ENCODE data around the gene PTPRK.

PTPRK gene

DNA sequence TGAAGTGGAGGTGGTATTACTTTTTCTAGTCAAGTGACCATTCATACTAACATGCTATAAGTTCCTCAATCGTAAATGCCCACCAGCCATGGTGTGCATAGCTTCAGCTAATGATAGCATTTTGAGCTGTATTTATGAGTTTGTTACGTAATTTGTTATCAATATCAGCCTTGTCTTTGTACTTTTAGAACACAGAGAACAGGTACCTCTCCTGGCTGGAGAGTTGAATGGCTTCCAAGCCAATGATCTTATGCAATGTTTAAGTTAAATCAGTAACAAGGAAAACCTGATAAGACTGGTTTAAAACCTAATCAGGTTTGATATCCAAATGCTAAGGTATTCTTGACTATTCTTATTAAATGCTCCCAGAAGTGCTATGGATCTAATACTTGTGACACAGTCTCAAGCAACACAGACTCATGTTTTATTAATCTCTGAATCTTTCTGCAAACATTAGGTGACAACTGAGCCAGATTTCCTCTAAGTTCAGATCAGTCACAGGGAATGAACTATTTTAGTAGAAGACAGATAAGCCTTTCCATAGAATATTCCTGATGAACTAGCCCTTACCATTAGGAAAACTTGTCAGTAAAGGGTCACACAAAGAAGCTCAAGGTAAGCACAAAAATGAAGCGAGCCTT is 154.8 kb downstream of the PTPRK start:
- TF ChIP-seq POU2F2 (IDR thresholded peaks at IDR 0.05; ENCODE audit: low read depth, low read length) (no peak), POLR2AphosphoS5 (IDR thresholded peaks at IDR 0.05; ENCODE audit: low read depth, low read length) (no peak), PAX5 (IDR thresholded peaks at IDR 0.05; ENCODE audit: insufficient read depth, low read length, severe bottlenecking) (no peak), SPI1 (IDR thresholded peaks at IDR 0.05; ENCODE audit: low read depth, low read length) (no peak), POLR2A (IDR thresholded peaks at IDR 0.05; ENCODE audit: low read depth, low read length) (no peak), TAF1 (IDR thresholded peaks at IDR 0.05; ENCODE audit: low read depth, low read length) (no peak)
- DNase-seq (ENCODE audit: insufficient read length, low spot score) = no peak
- FAIRE-seq = no peak

DNA sequence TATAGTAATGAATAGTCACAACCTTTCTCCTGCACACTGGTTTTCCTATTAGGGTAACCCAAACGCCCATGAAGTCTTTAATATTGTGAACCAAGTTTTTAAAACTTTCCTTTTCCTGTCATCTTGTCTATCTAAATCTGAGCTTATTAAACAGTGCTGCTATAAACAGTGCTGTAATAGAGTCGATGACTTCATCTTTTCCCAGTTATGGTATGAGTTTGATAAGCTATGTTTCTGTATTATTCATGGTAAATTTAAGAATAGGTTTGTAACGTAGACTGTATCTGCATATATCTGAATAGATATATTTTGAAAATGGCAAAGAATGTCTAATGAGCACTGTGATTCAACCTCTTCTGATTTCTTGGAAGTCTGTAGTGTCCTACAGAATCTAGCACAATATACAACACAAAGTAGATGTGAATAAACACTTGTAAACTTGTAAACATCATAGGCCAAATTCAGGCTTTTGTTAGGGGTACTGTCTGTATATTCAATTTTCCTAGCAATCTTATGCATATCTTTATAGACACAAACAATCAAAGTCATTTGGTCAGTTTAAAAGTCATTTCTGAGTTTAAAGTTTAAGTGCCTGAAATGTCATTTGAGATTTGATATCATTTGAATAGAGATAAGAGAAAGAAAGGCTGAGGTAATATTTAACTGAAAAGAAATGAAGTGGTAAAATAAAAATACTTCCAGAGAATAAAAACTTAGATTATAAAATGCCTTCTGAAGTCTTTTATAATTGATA is 155.5 kb downstream of the PTPRK start:
- no peak for TF ChIP-seq PAX5 (IDR thresholded peaks at IDR 0.05; ENCODE audit: insufficient read depth, low read length, severe bottlenecking)
- TF ChIP-seq POLR2AphosphoS5 (IDR thresholded peaks at IDR 0.05; ENCODE audit: low read depth, low read length) = no peak
- TF ChIP-seq SPI1 (IDR thresholded peaks at IDR 0.05; ENCODE audit: low read depth, low read length) = no peak
- TF ChIP-seq POU2F2 (IDR thresholded peaks at IDR 0.05; ENCODE audit: low read depth, low read length) = no peak
- TF ChIP-seq POLR2A (IDR thresholded peaks at IDR 0.05; ENCODE audit: low read depth, low read length) = no peak
- no peak for TF ChIP-seq TAF1 (IDR thresholded peaks at IDR 0.05; ENCODE audit: low read depth, low read length)
- FAIRE-seq = no peak
- DNase-seq (ENCODE audit: insufficient read length, low spot score) = no peak

DNA sequence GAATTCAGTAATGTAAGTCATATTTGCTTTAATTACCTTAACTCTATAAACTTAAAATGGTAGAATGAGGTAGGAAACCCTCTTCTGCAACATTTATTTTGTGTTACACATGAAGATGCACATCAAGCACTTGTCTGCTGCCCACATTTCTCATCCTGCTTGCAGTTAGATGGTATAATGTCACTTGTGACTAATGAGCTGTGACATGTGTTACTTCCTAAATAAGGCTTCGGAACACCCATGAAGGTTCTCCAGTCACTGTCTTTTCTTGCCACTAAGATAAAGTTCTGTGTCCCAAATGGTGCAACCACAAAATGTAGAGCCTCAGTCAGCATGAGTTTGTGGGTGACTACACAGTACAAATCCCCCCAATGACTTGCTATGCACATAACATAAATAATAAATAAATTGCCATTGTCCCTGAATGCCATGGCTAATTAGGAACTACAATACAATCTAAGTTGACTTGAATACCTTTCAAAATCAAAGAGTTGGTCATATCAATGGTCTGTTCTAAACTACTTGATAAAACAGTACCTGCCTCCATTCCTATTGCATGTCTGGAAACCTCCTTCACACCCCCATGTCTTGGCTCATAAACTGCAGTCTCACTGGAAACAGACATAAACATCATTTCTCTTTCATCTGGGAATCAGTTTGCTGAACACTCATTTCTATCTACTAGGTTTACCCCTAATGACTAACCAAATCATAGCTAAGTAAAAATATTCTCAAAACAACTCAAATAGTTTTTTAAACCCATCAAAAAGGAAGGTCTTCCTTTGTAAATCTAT is 157.2 kb downstream of the PTPRK start:
- TF ChIP-seq POU2F2 (IDR thresholded peaks at IDR 0.05; ENCODE audit: low read depth, low read length) = no peak
- TF ChIP-seq PAX5 (IDR thresholded peaks at IDR 0.05; ENCODE audit: insufficient read depth, low read length, severe bottlenecking) = no peak
- no peak for TF ChIP-seq POLR2A (IDR thresholded peaks at IDR 0.05; ENCODE audit: low read depth, low read length)
- no peak for TF ChIP-seq SPI1 (IDR thresholded peaks at IDR 0.05; ENCODE audit: low read depth, low read length)
- no peak for TF ChIP-seq POLR2AphosphoS5 (IDR thresholded peaks at IDR 0.05; ENCODE audit: low read depth, low read length)
- TF ChIP-seq TAF1 (IDR thresholded peaks at IDR 0.05; ENCODE audit: low read depth, low read length) = no peak
- DNase-seq (ENCODE audit: insufficient read length, low spot score) (no peak), FAIRE-seq (no peak)

DNA sequence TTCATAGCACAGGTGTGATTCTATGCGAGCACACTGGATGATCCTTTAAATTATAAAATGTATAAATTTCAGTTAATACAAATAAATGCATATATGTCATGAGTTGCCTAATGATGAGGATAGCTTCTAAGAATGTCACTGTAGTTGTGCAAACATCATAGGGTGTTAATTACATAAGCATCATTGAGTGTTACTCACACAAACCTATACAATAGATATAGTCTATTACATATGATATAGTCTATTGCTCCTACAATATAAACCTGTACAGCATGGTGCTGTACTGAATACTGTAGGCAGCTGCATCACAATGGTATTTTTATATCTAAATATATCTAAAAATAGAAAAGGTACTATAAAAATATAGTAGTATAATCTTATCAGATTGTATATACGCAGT is 159.0 kb downstream of the PTPRK start:
- DNase-seq (ENCODE audit: insufficient read length, low spot score) (no peak), FAIRE-seq (no peak)
- no peak for TF ChIP-seq POU2F2 (IDR thresholded peaks at IDR 0.05; ENCODE audit: low read depth, low read length)
- no peak for TF ChIP-seq POLR2A (IDR thresholded peaks at IDR 0.05; ENCODE audit: low read depth, low read length)
- TF ChIP-seq TAF1 (IDR thresholded peaks at IDR 0.05; ENCODE audit: low read depth, low read length) = no peak
- TF ChIP-seq SPI1 (IDR thresholded peaks at IDR 0.05; ENCODE audit: low read depth, low read length) = no peak
- TF ChIP-seq POLR2AphosphoS5 (IDR thresholded peaks at IDR 0.05; ENCODE audit: low read depth, low read length) = no peak

DNA sequence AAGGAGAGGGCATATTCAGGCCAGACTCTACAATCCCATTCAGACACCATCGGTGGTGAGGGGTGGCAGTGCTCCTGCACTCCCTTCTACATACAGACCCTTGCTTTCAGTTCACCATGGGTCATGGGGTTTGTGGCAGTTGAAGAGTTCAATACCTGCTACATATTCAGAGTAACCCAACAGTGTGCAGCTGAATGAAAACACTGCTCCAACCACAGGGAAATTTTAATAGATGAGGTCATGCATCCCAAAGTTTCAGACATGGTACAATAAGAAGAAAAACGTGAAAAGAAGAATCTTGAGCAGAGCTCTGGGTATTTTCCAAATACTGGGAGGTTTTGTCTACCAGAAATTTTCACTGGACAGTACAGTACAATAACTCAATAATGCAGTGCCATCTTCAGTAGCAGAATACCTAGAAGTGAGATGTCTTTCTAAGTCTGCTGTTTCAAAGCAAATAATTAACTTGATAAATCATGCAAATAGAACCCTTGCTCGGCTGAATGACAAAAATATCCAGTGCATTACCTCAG is 162.1 kb downstream of the PTPRK start:
- no peak for FAIRE-seq
- TF ChIP-seq POU2F2 (IDR thresholded peaks at IDR 0.05; ENCODE audit: low read depth, low read length) (no peak), TAF1 (IDR thresholded peaks at IDR 0.05; ENCODE audit: low read depth, low read length) (no peak), POLR2AphosphoS5 (IDR thresholded peaks at IDR 0.05; ENCODE audit: low read depth, low read length) (no peak), PAX5 (IDR thresholded peaks at IDR 0.05; ENCODE audit: insufficient read depth, low read length, severe bottlenecking) (no peak), SPI1 (IDR thresholded peaks at IDR 0.05; ENCODE audit: low read depth, low read length) (no peak), POLR2A (IDR thresholded peaks at IDR 0.05; ENCODE audit: low read depth, low read length) (no peak)
- no peak for DNase-seq (ENCODE audit: insufficient read length, low spot score)

DNA sequence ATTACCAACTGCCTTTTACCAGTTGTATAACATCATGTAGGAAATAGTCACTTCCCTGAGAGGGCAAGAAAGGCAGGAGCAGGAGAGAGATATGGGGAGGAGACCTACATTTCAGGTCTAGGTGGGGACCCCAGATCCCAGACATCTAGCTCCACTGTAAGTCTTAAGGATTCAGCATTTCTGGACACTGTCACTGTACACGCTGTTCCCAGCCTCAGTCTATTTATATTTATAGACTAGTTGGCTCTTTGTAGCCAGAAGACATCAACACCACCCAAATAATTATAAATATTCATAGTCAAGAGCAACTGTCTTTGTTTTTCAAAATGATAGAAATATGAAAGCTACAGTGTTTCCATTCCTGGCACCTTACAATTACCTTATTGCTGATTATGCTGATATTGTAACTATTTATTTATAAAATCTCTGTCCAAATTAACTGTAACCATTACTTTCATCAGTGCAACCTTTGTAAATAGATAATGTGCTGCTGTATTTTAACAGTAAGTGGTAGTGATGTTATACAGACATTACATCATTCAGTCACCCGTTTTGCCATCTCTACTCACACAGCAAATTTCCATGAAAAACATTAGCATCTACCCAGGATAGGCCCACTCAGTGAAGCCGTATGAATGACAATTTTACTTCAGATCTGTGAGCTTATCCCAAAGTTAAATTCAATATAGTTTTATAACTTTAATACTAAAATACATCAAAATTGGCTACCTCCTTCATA is 162.8 kb downstream of the PTPRK start:
- TF ChIP-seq SPI1 (IDR thresholded peaks at IDR 0.05; ENCODE audit: low read depth, low read length) (no peak), POLR2AphosphoS5 (IDR thresholded peaks at IDR 0.05; ENCODE audit: low read depth, low read length) (no peak), PAX5 (IDR thresholded peaks at IDR 0.05; ENCODE audit: insufficient read depth, low read length, severe bottlenecking) (no peak), TAF1 (IDR thresholded peaks at IDR 0.05; ENCODE audit: low read depth, low read length) (no peak), POLR2A (IDR thresholded peaks at IDR 0.05; ENCODE audit: low read depth, low read length) (no peak), POU2F2 (IDR thresholded peaks at IDR 0.05; ENCODE audit: low read depth, low read length) (no peak)
- no peak for DNase-seq (ENCODE audit: insufficient read length, low spot score)
- no peak for FAIRE-seq

DNA sequence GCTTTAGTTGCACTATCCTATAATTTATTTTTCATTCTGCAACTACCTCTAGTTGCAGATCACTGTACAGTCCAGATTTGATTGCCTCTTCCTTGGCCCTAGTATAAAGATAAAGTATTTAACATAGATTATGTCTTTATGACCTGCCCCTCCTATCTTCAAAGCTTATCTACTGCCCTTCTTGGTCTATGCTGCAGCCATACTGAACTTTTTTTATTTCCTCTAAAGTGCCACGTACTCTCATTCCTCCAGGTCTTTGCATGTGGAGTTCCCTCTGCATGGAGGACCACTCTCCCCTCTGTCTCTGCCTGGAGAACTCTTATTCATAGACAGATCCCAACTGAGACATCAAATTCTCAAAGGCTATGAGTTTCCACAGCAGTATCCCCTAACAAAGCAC is 168.0 kb downstream of the PTPRK start:
- no peak for FAIRE-seq
- no peak for TF ChIP-seq SPI1 (IDR thresholded peaks at IDR 0.05; ENCODE audit: low read depth, low read length)
- no peak for TF ChIP-seq TAF1 (IDR thresholded peaks at IDR 0.05; ENCODE audit: low read depth, low read length)
- TF ChIP-seq POLR2AphosphoS5 (IDR thresholded peaks at IDR 0.05; ENCODE audit: low read depth, low read length) = no peak
- no peak for TF ChIP-seq POU2F2 (IDR thresholded peaks at IDR 0.05; ENCODE audit: low read depth, low read length)
- TF ChIP-seq PAX5 (IDR thresholded peaks at IDR 0.05; ENCODE audit: insufficient read depth, low read length, severe bottlenecking) = no peak
- no peak for TF ChIP-seq POLR2A (IDR thresholded peaks at IDR 0.05; ENCODE audit: low read depth, low read length)

DNA sequence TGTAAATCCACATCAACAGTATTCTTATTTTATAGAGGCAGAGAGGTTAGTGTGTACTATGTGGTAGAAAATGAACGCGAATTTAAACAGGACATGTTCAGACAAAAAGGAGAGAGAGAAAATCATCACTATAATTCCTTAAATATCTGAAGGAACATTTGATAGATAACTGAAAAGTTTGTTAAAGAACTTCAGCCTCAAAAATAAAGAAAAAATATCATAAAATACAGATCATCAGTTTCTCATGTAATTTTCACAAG is 169.2 kb downstream of the PTPRK start:
- DNase-seq (ENCODE audit: insufficient read length, low spot score) (no peak), FAIRE-seq (no peak)
- TF ChIP-seq POLR2AphosphoS5 (IDR thresholded peaks at IDR 0.05; ENCODE audit: low read depth, low read length) (no peak), SPI1 (IDR thresholded peaks at IDR 0.05; ENCODE audit: low read depth, low read length) (no peak), POU2F2 (IDR thresholded peaks at IDR 0.05; ENCODE audit: low read depth, low read length) (no peak), TAF1 (IDR thresholded peaks at IDR 0.05; ENCODE audit: low read depth, low read length) (no peak), POLR2A (IDR thresholded peaks at IDR 0.05; ENCODE audit: low read depth, low read length) (no peak), PAX5 (IDR thresholded peaks at IDR 0.05; ENCODE audit: insufficient read depth, low read length, severe bottlenecking) (no peak)

More for the DNA sequence above, 168.0 kb downstream of the PTPRK start:
- DNase-seq (ENCODE audit: insufficient read length, low spot score) = no peak

All from GM12891 (cell line).